Measurements from ENCODE around the gene GBP7.

GBP7 gene

GRCh38 chr1:89121641-89122040 is 54.2 kb downstream of the GBP7 start:
- TF ChIP-seq CTCF (IDR thresholded peaks at IDR 0.05) = no peak

GRCh38 chr1:89114662-89115061 is 61.1 kb downstream of the GBP7 start:
- TF ChIP-seq CTCF (IDR thresholded peaks at IDR 0.05) = no peak

- TF ChIP-seq CTCF (IDR thresholded peaks at IDR 0.05) = no peak
Measured at GRCh38 chr1:89112871-89113613, 62.8 kb downstream of the GBP7 start.

- no peak for TF ChIP-seq CTCF (IDR thresholded peaks at IDR 0.05)
Measured at GRCh38 chr1:89104687-89105086, 71.1 kb downstream of the GBP7 start.

GRCh38 chr1:89104147-89104546 is 71.7 kb downstream of the GBP7 start:
- TF ChIP-seq CTCF (IDR thresholded peaks at IDR 0.05) = no peak

- TF ChIP-seq CTCF (IDR thresholded peaks at IDR 0.05) = no peak
Measured at GRCh38 chr1:89102021-89102420, 73.8 kb downstream of the GBP7 start.

- TF ChIP-seq CTCF (IDR thresholded peaks at IDR 0.05) = no peak
Measured at GRCh38 chr1:89100412-89100811, 75.4 kb downstream of the GBP7 start.

GRCh38 chr1:89098857-89099256 is 76.9 kb downstream of the GBP7 start:
- TF ChIP-seq CTCF (IDR thresholded peaks at IDR 0.05) = no peak

Data from LNCAP (cell line).